ENCODE measurements around the gene NSG1. TPM values are rescaled to one million over a fixed set of nuclear protein-coding genes. Genes with fewer than 3 reads are reported as not detected.

NSG1 gene
- total and polyA plus RNA-seq, 8 donors = 0.86 to 74.5 (median 63.1) TPM

DNA sequence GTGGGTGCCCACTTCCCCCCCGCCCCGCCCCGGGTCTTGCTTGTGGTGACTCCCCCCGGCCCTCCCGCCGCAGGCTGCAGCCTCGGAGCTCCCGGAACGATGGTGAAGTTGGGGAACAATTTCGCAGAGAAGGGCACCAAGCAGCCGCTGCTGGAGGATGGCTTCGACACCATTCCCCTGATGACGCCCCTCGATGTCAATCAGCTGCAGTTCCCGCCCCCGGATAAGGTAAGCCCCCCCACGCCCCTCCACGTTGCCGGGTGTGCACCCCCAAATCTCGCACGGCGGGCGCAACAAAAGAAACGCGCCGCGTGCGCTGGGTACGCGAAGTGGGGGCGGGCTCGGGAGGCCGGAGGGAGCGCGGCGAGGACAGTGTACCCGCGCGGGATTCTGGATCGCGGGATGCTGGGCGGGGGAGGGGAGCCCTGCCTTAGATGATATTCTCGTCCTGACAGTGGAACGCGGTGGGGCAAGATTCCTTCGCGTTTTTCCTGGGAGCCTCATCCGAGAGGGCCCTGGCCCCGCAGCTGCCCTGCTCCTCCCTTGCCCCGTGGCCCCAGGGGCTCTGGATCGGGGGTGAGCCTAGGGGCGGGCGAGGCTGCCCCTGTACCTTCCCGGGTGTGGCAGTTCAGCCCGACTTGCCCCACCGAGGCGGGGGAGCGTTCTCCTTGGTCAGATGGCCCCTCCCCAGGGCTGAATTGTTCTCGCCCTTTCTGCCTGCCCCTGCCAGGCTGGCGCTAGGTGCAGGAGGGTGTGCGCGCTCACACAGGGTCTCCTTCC lies 819 bp downstream of the NSG1 start:
- intact Hi-C loops (cut with DNase I) = no loop called here
- no peak overlapping the region for H3K27ac ChIP-seq
- TF ChIP-seq CTCF (IDR thresholded peaks at IDR 0.05) = no peak
- peak; percentile 6 for ATAC-seq
- H3K36me3 ChIP-seq = no peaks in the 10 kb centered on the region
- H3K9me3 ChIP-seq = no peaks in the 10 kb centered on the region
- H3K4me1 ChIP-seq = peaks cover 12 to 27% of the 10 kb centered on the region in 2 donors
- DNase-seq = no peak
- peaks cover 45 to 98% of the 10 kb centered on the region in 2 donors for H3K27me3 ChIP-seq
- H3K4me3 ChIP-seq = peak overlapping the region; percentile 22 to 29

DNA sequence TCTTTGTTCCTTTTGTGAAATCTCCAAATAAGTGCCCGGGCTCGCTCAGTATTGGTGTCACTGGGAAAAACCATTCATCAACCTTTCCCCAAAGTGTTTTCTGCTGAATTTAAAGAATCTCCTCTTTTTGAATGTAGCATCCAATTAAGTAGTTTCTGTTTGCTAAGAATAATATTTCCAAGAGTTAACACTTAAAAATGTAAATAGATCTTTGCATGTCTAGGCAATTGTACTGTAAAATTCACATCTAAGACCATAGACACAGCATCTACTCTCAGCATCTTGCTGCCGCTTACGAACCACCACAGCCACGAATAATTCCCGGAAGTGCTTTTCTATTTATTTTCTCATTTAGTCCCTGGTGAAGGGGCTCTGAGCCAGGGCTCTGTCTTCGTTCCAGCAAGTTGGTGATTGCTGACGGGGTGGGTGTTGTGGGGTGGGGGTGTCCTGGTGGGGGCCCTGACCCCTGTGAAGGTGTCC lies 1.4 kb downstream of the NSG1 start:
- DNase-seq = no peak
- H3K4me3 ChIP-seq = no peak overlapping the region
- peaks cover 45 to 98% of the 10 kb centered on the region in 2 donors for H3K27me3 ChIP-seq

GRCh38 chr4:4388836-4389575 lies 2.1 kb downstream of the NSG1 start:
- Histone ChIP-seq H3K4me3 (no peak overlapping the region), H3K4me1 (peaks cover 12 to 27% of the 10 kb centered on the region in 2 donors), H3K27ac (no peak overlapping the region), H3K9me3 (no peaks in the 10 kb centered on the region), H3K36me3 (no peaks in the 10 kb centered on the region), H3K27me3 (peaks cover 45 to 98% of the 10 kb centered on the region in 2 donors)
- ATAC-seq (no peak), DNase-seq (no peak)
- no peak for TF ChIP-seq CTCF (IDR thresholded peaks at IDR 0.05)
- intact Hi-C loops (cut with DNase I) = no loop called here

More for the DNA sequence above, 1.4 kb downstream of the NSG1 start:
- no peak for ATAC-seq
- intact Hi-C loops (cut with DNase I) = no loop called here
- Histone ChIP-seq H3K36me3 (no peaks in the 10 kb centered on the region), H3K9me3 (no peaks in the 10 kb centered on the region), H3K4me1 (peaks cover 12 to 27% of the 10 kb centered on the region in 2 donors), H3K27ac (no peak overlapping the region)
- no peak for TF ChIP-seq CTCF (IDR thresholded peaks at IDR 0.05)

DNA sequence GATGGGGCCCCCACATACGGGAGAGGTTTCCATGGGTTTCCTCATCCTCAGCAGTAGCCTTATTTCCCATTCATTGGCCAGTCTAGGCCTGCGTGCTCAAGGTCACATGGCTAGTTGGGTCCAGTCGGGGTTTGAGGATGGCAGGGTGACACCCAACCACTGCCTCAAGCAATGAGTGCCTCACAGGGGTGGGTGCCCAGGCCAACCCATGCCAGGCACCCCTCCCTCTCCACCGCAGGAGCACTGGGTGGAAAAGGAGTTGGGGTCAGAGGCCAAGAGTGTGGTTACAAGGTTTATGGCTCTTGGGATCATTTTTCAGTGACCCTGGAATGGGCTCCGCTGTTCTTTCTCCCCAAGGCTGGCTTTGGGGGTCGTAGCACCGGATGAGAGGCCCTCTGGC lies 3.1 kb downstream of the NSG1 start:
- Histone ChIP-seq H3K27ac (no peak overlapping the region), H3K4me3 (no peak overlapping the region), H3K36me3 (no peaks in the 10 kb centered on the region), H3K4me1 (peaks cover 12 to 27% of the 10 kb centered on the region in 2 donors), H3K9me3 (no peaks in the 10 kb centered on the region), H3K27me3 (peaks cover 37 to 98% of the 10 kb centered on the region in 2 donors)
- no peak for TF ChIP-seq CTCF (IDR thresholded peaks at IDR 0.05)
- DNase-seq (no peak), ATAC-seq (no peak)
- intact Hi-C loops (cut with DNase I) = no loop called here
